Keratinocyte (primary cell): ENCODE results near the gene MRPS21.

Experiments used
- EZH2 ChIP-seq: IDR thresholded peaks from one replicate; pipeline ENCODE4 v1.6.1; 2012; ENCODE audit warnings: inconsistent platforms, mild to moderate bottlenecking, low read length, moderate library complexity
- TF ChIP-seq, protein P1 (sequence below), 3 experiments: IDR thresholded peaks in 1 of 3; conservative IDR thresholded peaks in 1 of 3; optimal IDR thresholded peaks in 1 of 3; 2 replicates in 2 of 3; 3 replicates in 1 of 3; pipeline versions ENCODE3 to v1.5.1; 2011; ENCODE audit warnings: low read length in 3 of 3, mild to moderate bottlenecking in 3 of 3, moderate library complexity in 2 of 3, control low read depth in 1 of 3, inconsistent platforms in 1 of 3; ENCODE audit not compliant: insufficient read depth in 2 of 3; ENCODE audit errors: extremely low read depth in 1 of 3

- TF ChIP-seq, protein P1, sequence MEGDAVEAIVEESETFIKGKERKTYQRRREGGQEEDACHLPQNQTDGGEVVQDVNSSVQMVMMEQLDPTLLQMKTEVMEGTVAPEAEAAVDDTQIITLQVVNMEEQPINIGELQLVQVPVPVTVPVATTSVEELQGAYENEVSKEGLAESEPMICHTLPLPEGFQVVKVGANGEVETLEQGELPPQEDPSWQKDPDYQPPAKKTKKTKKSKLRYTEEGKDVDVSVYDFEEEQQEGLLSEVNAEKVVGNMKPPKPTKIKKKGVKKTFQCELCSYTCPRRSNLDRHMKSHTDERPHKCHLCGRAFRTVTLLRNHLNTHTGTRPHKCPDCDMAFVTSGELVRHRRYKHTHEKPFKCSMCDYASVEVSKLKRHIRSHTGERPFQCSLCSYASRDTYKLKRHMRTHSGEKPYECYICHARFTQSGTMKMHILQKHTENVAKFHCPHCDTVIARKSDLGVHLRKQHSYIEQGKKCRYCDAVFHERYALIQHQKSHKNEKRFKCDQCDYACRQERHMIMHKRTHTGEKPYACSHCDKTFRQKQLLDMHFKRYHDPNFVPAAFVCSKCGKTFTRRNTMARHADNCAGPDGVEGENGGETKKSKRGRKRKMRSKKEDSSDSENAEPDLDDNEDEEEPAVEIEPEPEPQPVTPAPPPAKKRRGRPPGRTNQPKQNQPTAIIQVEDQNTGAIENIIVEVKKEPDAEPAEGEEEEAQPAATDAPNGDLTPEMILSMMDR (optimal IDR thresholded peaks at IDR 0.05 in 1 of 3, IDR thresholded peaks at IDR 0.05 in 1 of 3, conservative IDR thresholded peaks at IDR 0.05 in 1 of 3; ENCODE audit: extremely low read depth in 1 of 3, insufficient read depth in 2 of 3, low read length in 3 of 3) = no peak
- TF ChIP-seq EZH2 = no peak
Observed at GRCh38 chr1:150256554-150257341, 36.9 kb upstream of the MRPS21 start.
